Right kidney (tissue), 9 donors: ENCODE results near the gene UGT1A10.
"Not testable (repeated sequence)": the region's sequence is repeated elsewhere in the genome, so short reads cannot be mapped to it uniquely, and the experiment has no call there.

ENCODE experiments used
- DNase-seq: peaks from one replicate; pipeline ENCODE4 v3.0.0-alpha.2; 2016
- long read RNA-seq, 8 donors: transcript quantifications; one replicate each; lab custom pipeline, GENCODE V29; 2026

The UGT1A10 gene
- long read RNA-seq, donor 1: 0 reads
- long read RNA-seq, donor 2: 0 reads
- long read RNA-seq, donor 3: 0 reads
- long read RNA-seq, donor 4: 0 reads
- long read RNA-seq, donor 5: 0 reads
- long read RNA-seq, donor 6: 0 reads
- long read RNA-seq, donor 7: 0 reads
- long read RNA-seq, donor 8: 0 reads

GRCh38 chr2:233636306-233636705 lies at the start of gene UGT1A10:
Gene UGT1A10 (plus strand): TSS chr2:233636448. CDS start chr2:233636523, 75 bp downstream.
- not testable (repeated sequence) for DNase-seq

DNA sequence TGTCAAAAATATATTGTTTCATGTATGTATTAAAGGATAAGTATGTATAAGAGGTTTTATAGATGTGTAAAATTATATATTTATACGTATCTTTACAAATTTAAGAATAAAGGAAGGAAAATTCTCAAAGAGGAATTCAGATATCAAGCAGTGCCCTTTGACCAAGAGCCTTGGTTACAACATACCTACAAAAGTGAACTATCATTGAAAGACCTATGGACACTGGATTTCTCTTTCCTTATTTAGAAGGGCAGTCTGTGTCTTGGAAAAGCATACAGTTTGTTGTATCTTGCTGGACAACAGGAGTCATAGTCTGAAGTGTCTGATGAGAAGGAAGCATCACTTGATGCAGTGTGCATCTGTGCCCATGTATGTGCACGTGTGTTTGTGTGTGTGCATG lies 47.8 kb upstream of the UGT1A10 start:
- no peak for DNase-seq

DNA sequence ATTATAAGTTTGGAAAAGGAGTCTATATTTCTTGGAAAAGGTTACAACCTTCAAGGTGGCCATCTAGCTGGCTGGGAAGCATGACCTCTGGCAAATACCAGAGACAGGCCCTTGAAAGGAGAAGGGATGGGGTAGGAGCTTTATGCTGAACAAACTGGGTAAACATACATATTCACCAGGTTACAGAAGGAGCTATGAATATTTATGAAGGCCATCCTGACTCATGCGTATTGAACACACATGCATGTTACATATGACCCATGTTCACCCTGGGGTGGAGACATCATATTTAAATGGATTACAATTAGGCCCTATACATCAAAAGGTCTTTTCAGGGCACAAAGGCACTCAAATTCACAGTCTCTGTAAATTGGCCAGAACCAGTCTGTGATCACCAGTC lies 43.5 kb upstream of the UGT1A10 start:
- not testable (repeated sequence) for DNase-seq

GRCh38 chr2:233593201-233593600 lies 43.0 kb upstream of the UGT1A10 start:
- no peak for DNase-seq

- no peak for DNase-seq
Observed at GRCh38 chr2:233597522-233597921, 38.7 kb upstream of the UGT1A10 start.

DNA sequence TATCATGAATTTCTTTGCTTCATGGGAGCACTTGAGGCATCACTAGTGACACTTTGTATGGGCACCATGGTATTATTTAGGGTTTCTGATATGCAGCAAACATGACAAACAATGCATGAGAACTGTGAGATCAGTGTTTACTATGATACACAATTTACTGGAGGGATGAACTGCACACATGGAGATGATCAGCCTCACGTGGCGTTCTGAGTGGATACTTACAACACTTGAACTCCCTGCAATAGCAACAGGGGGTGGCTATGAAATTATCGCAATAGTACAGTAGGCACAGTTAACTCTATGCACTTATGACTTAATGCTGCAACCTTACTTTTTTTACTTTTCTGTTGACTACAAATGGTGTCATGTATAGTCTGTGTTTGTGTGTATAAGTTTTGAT lies 37.3 kb upstream of the UGT1A10 start:
- DNase-seq: no peak

- DNase-seq: no peak
Observed at GRCh38 chr2:233600386-233600785, 35.9 kb upstream of the UGT1A10 start.

DNA sequence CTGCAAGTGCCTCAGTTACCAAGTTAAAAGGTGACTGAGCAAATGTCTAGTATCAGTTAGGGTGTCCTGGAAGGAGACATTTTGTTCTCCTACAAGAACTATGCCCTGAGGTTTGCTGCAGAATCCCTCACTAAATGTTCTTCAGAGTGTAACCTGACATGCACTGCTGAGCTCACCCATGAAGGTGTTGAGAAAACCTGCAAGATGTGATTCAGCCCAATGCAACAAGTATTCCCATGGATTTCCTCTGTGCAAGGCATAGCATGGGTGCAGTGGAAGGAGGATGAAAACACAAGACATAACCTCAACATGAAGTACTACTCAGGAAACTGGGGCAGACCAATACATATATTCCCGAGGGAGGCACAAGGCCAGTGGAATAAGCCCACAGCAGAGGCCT lies 34.2 kb upstream of the UGT1A10 start:
- DNase-seq: no peak

DNA sequence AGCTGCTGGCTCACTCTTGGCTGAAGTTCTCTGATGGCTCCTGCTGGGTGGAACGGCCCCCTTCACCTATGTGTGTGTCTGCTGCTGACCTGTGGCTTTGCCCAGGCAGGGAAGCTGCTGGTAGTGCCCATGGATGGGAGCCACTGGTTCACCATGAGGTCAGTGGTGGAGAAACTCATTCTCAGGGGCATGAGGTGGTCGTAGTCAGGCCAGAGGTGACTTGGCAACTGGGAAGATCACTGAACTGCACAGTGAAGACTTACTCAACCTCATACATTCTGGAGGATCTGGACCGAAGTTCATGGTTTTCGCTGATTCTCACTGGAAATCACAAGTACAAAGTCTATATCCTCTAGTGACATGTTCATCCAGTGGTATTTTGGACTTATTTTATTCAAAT lies 32.7 kb upstream of the UGT1A10 start:
- DNase-seq: no peak

DNA sequence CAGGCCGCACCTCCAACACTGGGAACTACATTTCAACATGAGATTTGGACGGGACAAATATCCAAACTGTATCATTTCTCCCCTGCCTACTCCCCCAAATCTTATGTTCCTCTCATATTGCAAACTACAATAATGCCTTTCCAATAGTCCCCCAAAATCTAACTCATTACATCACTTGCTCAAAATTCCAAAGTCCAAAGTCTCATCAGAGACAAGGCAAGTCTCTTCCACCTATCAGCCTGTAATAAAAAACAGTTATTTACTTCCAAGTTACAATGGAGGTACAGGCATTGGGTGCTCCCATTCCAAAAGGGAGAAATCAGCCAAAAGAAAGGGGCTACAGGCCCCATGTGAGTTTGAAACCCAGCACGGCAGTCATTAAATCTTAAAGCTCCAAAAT lies 31.4 kb upstream of the UGT1A10 start:
- DNase-seq: no peak

- DNase-seq: no peak
Observed at GRCh38 chr2:233605680-233606079, 30.6 kb upstream of the UGT1A10 start.

GRCh38 chr2:233611284-233611683 lies 25.0 kb upstream of the UGT1A10 start:
- no peak for DNase-seq

DNA sequence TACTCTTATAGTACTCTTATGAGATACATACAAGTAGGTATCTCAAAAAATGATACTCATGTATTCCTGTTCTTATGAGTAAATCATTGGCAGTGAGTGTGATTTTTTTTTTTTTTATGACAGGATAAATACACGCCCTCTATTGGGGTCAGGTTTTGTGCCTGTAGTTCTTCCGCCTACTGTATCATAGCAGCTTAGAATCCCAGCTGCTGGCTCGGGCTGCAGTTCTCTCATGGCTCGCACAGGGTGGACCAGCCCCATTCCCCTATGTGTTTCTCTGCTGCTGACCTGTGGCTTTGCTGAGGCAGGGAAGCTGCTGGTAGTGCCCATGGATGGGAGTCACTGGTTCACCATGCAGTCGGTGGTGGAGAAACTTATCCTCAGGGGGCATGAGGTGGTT lies 18.8 kb upstream of the UGT1A10 start, which contains the start of gene UGT1A8:
Gene UGT1A8, plus strand, starts transcription at position 158 of the 400 bp plus-strand sequence. Its CDS starts 75 bp downstream, at position 233.
- DNase-seq: not testable (repeated sequence)

DNA sequence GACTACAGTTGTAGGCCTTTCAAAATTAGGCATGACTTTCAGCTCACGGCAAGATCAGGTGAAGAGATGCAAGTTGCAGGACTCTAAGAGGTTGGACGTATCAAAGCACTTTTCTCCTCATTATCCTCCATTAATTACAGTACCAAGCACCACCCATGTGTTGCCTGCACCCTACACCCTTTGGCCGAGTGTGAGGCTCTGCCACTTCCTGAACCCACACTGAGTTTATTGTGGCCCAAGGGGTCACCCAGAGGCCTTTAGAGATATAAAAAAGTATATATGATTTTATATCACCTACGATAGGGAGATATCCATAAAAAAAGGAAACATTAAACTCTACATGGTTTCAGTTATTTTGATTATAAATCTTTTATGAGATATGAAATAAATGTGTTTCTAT lies 16.0 kb upstream of the UGT1A10 start:
- DNase-seq: no peak

- DNase-seq: not testable (repeated sequence)
Observed at GRCh38 chr2:233621863-233622262, 14.4 kb upstream of the UGT1A10 start.

DNA sequence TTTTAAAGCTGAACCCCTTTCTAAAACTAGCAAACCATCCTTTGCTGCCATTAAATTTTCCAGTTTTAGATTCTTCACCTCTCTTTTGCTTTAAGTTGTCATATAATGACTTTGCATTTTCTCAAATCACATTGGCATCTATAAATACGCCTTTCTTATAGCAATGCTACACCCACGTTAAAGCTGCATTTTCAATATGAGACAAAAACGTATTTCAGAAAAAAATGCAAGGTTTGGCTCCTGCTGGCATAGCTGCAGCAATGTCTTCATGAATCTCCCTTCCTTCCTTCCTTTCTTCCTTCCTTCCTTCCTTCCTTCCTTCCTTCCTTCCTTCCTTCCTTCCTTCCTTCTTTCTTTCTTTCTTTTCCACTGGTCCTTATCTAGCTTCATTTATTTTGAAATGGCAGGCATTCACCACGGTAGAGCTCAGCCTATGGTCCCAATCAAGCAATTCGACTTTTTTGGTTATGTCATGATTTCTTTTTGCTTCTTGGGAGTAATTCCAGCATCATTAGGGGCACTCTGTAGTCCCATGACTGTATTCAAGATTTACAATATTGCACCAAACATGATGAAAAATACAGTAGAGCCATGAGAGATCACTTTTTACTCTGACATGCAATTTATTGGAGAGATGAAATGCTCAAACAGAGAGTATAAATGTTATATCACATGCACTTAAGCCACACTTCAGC lies 8.8 kb upstream of the UGT1A10 start:
- no peak for DNase-seq

GRCh38 chr2:233638836-233639235 lies 2.6 kb downstream of the UGT1A10 start:
- no peak for DNase-seq

- DNase-seq: no peak
Observed at GRCh38 chr2:233639860-233640259, 3.6 kb downstream of the UGT1A10 start.

DNA sequence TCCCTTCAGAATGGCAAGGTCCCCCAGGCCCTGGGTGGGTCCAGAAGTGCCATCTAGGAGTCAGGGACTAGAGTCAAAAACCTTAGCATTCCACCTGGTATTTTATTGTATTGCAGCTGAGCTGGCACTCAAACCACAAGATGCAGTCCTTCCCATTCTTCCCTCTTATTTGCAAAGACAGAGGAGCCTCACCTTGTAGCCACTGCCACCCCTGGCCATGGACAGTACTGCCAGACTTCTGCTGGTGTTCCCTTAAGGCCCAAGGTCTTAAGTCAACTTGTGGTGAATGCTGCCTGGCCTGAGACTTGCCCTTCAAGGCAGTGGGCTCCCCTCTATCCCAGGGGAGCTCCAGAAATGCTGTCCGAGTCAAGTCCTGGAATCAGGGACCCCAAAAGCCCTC lies 6.9 kb downstream of the UGT1A10 start:
- DNase-seq: no peak

- not testable (repeated sequence) for DNase-seq
Observed at GRCh38 chr2:233646033-233646432, 9.8 kb downstream of the UGT1A10 start.

DNA sequence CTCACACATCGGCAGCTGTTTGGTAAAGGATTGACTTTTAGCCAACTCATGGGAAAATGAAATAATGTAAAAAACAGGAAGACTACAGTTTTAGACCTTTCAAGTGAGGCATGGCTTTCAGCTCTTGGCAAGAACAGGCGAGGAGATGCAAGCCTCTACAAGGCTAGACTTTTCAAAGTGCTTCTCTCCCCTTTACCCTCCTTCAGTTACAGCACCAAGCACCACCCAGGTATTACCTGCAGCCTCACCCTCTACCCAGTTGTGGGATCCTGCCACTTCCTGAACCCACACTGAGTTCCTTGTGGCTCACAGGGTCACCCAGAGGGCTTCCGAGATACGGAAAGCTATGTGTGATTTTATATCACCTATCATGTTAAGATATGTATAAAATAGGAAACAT lies 14.7 kb downstream of the UGT1A10 start:
- no peak for DNase-seq

DNA sequence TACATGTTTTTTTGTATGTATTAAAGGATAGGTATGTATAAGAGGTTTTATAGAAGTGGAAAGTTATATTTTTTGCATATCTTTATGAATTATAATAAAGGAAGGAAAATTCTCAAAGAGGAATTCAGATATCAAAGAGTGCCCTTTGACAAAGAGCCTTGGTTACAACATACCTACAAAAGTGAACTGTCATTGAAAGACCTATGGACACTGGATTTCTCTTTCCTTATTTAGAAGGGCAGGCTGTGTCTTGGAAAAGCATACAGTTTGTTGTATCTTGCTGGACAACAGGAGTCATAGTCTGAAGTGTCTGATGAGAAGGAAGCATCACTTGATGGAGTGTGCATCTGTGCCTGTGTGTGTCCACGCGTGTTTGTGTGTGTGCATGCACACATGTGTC lies 15.2 kb downstream of the UGT1A10 start:
- no peak for DNase-seq

- DNase-seq: no peak
Observed at GRCh38 chr2:233654501-233654900, 18.3 kb downstream of the UGT1A10 start.

DNA sequence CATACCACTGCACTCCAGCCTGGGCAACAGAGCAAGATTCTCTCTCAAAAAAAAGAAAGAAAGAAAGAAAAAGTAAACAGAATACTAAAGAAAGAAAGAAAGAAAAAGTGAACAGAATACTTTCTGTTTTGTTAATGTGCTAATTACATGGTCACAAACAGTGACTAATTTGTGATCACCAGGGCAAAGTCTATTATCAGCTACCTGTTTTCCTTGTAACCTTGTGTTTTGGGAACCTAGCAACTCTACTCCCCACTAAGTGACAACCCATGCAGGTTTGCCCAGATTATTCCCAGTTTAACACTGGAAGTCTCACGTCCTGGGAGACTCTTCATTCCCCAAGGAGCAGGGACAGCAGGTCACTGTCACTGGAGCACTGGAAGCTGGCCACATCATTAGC lies 18.8 kb downstream of the UGT1A10 start:
- no peak for DNase-seq
